ENCODE measurements around the gene YDJC. TPM values are rescaled to one million over a fixed set of nuclear protein-coding genes. Genes with fewer than 3 reads are reported as not detected.
"Not testable (repeated sequence)": the region's sequence is repeated elsewhere in the genome, so short reads cannot be mapped to it uniquely, and the experiment has no call there.

The YDJC gene
- polyA plus RNA-seq, 4 donors: 9.7 to 18.8 (median 12.6) TPM

DNA sequence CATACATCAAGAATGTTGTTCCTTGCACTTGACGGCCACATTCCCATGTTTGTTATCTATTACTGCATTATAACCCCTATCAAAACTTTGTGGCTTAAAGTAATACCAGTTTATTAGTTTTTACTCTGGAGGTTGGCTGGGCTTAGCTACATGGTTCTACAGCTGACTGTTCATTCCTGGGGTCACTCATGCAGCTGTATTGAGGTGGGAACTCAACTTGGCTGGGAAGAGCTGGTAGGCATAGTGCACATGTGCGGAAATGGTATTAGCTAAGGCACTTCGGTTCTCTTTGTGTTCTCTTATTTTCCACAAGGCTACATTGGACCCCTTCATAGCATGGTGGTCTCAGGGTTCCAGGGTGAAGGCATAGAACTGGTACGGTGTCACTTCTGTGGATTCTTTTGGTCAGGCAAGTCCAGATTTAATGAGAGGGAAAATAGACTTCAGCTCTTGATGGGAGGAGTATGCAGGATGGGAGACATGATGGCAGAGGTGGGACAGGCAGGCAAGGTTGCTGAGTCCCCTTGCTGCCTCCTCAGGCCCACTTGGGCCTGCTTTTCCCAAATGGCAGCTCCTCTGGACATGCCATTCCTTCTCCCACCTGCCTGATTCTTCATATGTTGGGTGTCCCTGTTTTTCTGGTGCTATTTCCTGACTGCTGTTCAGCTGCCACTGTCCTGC lies 16.1 kb downstream of the YDJC start:
- no peak for DNase-seq (ENCODE audit: low read depth in 4 of 4, low spot score in 3 of 4)

DNA sequence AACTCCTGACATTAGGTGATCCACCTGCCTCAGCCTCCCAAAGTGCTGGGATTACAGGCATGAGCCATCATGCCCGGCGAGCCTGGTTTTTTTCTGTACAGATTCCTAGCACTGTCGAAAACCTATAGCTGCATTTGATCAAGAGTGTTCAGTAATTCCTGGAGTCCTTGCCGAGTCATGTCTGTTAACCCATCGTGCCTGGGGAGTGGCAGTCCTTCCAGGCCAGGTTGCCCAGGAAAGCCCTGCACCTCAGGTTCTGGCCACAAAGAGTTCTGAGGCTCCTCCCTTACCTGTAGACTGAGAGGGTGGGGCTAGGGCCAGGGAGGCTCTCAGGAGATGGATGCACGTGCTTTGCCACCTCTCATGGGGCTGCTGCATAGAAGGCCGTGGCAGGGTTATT lies 17.0 kb downstream of the YDJC start:
- no peak for DNase-seq (ENCODE audit: low read depth in 4 of 4, low spot score in 3 of 4)

DNA sequence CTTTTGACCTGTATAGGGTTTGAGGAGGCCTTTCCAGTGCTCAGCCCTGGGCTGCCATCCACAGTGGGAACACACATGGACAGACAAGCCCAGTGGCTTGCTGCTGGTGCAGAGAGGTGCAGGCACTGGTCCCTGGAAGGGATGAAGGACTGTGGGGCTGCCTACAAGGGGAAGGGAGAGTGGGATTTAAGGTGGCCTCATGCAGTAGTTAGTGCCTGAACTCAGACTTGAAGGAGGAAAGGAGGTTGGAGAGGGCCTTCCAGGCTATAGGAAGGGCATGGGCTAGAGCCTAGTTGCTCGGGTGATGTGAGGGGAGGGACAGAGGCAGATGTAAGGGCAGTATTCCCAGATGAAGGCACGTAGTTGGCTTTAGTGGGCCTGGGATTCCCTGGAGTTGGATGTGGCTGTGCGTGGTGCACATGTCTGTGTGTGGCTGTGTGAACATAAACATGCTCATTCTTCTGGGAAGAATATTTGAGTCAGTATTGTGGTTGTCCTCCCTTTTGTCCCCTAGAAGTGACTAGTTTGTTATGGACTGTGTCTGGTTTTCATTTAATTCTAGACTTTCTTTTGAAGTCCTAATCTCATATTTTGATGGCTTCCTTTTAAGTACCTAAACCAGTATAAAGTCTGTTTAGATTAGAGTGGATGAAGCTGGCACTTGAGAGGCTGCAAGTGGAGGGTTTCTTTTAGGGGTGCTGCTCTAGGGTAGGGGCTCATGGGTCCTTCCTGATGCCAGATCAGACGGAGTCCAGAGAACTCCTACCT lies 18.4 kb downstream of the YDJC start:
- no peak for DNase-seq (ENCODE audit: low read depth in 4 of 4, low spot score in 3 of 4)

DNA sequence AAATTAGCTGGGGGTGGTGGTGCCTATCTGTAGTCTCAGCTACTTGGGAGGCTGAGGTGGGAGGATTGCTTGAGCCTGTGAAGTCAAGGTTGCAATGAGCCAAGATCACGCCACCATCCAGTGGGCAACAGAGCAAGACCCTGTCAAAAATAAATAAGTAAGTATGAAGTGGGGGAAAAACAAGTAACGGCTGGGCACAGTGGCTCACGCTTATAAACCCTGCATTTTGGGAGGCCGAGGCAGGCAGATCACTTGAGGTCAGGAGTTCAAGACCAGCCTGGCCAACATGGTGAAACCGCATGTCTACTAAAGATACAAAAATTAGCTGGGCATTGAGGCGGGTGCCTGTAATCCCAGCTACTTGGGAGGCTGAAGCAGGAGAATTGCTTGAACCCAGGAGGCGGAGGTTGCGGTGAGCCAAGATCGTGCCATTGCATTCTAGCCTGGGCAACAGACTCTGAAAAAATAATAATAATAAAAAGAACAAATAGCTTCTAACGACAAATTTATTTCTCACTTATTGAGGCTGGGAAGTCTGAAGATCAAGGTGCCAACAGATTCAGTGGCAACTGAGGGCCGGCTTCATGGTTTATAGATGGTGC lies 20.2 kb downstream of the YDJC start:
- not testable (repeated sequence) for DNase-seq (ENCODE audit: low read depth in 4 of 4, low spot score in 3 of 4)

DNA sequence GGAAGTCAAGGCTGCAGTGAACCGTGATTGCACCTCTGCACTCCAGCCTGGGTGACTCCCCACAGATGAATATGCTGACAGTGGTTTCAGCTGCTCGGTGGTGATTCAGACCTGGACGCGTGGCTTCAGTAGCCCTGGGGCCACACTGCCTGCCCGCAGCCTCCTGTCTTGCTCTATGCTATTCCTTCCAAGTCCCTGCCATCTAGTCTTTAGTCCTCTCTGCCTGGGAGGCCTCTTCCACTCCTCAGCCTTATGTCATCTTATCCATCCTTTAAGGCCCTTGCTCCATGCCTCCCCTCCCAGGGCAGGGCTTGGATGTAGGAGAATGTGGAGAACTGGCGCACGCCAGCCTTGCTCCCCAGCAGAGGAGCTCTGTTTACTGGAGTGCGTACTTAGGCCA lies 23.0 kb downstream of the YDJC start:
- no peak for DNase-seq (ENCODE audit: low read depth in 4 of 4, low spot score in 3 of 4)

DNA sequence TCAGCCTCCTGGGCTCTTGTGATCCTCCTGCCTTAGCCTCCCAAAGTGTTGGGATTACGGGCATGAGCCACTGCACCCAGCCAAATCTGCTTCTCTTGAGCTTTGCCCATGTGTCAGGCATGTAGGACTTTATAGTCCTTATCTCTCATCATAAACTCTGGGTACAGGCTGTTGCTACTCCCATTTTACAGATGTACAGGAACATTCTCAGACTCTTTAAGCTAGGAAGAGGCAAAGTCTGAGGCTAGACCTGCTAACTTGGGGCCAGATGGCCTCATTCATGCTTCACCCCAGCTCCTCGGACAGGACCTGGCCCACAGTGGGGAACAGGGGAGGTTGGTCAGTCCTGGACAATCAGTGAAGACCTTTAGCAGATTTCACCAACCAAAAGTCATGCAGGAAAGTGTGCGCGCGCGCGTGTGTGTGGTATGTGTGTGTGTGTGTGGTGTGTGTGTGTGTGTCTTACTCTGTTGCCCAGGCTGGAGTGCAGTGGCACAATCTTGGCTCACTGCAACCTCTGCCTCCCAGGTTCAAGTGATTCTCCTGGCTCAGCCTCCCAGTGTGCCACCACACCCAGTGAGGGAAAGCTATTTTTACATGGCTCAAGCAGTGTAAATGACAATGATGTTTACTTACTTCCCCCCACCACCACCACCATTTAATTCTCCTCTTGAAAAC lies 23.8 kb downstream of the YDJC start:
- DNase-seq (ENCODE audit: low read depth in 4 of 4, low spot score in 3 of 4): no peak

DNA sequence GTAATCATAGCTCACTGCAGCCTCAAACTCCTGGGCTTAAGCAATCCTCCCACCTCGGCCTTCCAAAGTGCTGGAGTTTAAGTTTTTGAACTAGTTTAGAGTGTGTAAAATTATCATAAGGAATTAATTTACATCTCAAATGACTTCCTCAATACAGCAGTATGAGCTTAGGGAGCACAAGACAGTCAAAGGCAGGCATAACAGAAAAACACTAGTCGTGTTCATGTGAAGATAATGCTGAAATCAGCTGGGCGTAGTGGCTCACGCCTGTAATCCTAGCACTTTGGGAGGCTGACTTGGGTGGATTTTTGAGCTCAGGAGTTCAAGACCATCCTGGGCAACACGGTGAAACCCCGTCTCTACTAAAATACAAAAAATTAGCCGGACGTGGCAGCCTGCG lies 25.8 kb downstream of the YDJC start:
- DNase-seq (ENCODE audit: low read depth in 4 of 4, low spot score in 3 of 4): no peak

DNA sequence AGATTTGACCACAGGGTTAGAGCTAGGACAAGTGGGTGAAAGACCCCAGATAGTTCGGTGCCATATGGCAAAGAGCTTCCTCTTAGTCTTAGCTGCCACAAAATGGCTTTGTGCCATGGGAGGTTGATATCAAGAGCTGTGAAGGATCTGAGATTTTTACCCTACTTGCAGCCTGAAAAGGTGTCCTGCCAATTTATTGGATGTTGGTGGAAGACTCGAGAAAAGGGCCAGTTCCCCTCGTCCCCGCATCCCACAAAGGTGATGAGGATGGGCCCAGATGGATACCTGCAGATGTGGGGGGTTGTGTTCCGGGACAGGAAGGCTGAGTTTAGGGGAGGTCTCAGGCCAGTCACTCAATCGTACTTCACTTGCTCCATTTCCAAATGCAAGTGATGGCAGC lies 27.2 kb downstream of the YDJC start:
- DNase-seq (ENCODE audit: low read depth in 4 of 4, low spot score in 3 of 4): no peak

DNA sequence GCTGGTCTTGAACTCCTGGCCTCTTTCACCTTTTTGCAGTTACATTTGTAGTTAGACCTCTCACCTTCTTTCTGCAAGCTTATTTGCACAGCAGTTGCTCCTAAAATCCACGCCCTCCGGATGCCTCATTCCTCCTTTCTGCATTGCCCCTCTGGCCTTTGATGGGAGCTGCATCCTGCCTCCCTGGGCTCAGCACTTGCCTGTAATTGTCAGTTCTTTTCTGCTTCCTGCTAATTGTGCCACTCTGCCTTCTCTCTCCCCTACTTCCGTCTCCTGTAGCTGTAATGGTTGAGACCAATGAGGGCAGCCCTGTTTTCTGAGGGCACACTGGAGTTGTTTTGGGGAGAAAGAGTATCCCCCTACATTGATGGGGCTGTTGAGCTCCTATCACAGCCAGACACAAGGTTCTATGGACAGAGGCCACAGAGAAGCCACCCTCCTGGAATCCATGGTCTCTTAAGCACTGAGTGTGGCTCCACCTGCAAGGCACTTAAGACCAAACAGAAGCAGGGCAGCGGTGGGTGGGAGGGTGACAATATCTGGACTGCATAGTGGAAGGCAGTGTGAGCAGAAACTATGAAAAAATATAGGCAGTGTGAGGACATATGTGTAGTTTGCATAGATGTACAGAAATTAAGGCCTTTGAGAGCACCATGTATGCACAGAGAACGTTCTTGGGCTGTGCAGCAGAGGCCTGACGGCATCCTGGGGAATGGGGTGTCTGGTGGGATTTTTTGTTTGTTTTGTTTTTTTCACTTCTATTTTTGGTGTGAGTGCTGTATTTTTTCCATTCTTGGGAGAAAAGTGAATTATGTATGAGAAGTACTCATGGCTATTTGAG lies 30.5 kb downstream of the YDJC start:
- no peak for DNase-seq (ENCODE audit: low read depth in 4 of 4, low spot score in 3 of 4)

DNA sequence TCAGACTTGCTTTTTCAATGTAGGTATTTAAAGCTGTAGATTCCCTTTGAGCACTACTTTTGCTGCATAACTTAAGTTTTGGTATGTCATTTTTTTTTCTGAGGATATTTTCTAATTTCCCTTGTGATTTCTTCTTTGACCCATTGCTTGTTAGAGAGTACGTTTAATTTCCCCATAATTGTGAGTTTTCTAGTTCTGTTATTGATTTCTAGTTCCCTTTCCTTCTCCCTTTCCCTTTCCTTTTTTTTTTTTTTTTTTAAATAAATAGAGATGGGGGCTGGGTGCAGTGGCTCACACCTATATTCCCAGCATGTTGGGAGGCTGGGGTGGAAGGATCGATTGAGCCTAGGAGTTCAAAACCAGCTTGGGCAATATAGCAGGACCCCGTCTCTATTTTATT lies 31.5 kb downstream of the YDJC start:
- DNase-seq (ENCODE audit: low read depth in 4 of 4, low spot score in 3 of 4): no peak

DNA sequence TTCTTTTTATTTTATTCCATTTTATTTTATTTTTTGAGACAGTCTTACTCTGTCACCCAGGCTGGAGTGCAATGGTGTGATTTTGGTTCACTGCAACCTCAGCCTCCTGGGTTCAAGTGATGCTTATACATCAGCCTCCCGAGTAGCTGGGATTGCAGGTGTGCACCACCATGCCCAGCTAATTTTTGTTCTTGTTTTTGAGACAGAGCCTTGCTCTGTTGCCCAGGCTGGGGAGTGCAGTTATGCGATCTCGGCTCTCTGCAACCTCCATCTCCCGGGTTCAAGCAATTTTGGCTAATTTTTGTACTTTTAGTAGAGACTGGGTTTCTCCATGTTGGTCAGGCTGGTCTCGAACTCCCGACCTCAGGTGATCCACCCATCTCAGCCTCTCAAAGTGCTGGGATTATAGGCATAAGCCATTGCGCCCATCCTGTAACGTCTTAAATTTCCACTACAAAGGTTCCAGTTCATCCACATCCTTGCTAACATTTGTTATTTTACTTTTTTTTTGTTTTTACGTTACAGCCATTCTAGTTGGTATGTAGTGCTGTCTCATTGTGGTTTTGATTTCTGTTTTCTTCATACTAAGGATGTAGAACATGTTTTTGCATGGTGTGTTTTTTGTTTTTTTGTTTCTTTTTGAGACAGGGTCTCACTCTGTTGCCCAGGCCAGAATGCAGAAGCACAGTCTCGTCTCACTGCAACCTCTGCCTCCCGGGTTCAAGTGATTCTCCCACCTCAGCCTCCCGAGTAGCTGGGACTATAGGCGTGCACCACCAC lies 33.3 kb downstream of the YDJC start:
- not testable (repeated sequence) for DNase-seq (ENCODE audit: low read depth in 4 of 4, low spot score in 3 of 4)

DNA sequence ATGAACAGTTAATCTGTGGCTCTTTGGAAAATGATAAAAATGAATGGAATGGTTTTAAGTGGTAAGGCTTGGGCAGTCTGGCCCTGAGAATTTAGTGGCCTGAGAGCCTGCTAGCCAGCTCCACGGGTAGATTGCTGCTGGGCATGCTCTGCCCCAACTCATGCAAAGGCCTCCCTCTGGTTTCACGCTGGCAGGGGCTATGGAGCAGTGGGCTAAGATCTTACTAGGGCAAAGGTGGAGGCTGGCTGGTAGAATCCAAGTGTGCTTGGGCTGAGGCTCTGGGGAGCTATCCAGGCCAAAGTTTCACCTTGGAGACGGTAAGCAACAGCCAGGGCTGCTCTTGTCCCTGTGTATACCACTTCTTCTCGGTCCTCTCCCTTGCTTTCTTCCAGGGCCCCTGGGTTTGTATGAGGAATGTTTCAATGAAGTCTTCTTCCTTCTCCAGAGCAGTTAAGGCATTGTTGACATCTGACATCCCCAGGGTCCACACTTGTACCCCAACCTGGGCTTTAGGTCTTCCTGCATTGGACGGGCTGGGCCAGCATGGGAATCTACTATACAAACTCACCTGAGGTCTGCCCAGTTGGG lies 34.9 kb downstream of the YDJC start:
- DNase-seq (ENCODE audit: low read depth in 4 of 4, low spot score in 3 of 4): no peak

DNA sequence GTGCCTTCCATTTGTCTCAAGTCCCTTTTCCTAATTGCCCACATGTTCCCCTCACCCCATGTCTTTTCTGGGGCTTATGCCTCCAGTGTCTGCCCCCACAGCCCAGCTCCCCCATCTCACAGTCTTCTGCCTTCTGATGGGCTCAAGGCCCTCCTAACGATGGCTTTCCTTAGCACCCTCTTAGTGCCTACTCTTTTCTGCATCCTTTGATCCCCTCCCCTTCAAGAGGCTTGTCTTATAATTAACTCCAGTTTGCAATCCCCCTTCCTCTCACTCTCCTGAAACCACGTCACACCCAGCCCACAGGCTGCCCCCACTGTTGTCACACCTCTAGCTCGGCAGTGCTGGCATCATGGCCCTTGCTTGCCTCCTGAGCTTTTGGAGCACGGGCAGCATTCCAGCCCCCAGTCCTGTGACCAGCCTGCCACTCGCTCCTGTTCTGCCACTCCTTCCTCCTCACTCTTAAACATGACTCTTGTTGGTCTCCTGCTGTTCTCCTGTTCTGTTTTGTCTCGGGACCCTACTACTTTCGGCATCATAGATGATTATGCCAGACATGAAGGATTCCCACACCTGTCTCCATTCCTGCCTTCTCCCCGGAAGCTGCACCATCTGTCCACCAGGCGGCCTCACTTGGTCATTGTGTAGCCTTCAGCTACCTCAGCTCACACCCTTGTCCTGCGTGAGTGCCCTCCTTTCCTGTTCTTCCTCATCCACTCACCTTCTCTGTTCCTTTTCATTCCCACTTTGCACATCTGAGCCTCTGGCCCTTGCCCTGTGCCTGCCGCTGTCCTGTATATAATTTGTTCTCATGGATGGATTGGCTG lies 36.2 kb downstream of the YDJC start:
- DNase-seq (ENCODE audit: low read depth in 4 of 4, low spot score in 3 of 4): no peak

DNA sequence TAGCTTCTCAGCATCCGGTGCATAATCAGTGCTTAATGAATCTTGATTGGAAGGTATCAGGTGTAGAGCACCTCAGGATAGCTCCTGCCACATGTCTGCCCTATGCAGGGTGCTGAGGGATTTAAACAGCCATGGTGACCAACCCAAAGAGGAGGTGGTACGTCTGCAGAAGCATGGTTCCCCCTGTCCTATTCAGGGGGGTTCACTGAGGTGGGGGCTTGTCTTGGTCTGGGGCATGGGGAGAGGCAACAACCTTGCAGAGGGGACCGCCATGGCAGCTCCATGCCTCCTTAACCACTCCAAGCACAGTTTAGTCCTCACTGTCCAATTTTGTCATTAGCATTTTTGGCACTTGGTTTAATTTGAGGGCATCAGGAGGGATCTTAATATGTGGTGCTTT lies 37.4 kb downstream of the YDJC start:
- DNase-seq (ENCODE audit: low read depth in 4 of 4, low spot score in 3 of 4): no peak

DNA sequence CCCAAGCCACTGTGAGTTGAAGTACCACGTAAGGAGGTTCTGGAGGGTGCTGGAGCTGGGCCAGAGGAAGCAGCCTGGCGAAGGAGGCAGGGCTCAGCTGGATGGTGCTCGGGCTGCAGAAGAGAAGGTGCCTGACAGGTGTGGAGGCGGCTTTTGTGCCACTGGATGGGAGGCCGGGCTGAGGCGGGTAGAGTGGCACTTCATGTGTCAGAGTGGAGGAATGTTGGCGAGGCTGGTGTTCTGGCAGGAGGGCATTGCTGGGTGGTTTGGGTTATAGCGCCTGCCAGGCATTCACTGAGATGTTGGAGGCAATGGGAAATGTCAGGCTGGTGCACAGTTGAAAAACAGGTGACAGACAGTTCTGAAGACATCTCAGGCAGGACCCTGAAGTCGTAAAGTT lies 38.1 kb downstream of the YDJC start:
- DNase-seq (ENCODE audit: low read depth in 4 of 4, low spot score in 3 of 4): no peak

DNA sequence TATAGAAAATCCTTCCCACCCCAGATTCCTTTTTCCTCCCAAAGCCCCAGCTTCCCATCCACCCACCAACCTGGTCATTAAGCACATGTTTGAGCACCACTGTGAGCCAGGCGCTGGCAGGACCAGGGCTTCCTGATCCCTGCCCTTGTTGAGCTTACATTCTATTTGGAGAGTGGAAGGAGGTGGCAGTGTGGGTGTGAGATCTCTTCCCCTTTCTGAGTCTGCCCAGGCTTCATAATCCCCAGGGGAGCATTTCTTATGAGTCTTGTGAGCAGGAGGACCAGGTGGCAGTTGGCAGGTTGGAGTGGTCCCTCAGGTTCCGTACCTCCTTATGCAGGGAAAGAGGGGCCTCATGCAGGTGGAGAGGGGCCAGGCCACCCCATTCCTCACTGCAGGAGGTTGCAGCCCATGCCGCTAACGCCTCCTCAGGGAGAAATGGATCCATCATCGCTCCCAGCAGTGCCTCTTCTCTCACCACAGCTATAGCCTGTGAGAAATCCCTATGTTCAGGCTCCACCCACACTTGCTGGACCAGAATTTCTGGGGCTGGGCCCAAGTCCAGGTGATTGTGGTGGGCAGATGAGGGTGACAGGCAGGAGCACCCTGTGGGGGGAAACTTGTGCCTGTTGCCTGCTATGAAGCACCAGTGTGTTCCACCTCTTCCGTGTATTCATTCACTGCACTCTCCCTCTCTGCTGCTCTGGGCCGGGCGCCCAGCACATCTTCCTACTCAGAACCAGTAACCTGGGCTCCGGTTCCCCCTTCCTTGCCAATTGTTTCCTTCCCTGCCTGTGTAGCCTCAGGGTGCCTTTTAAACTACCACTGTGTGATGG lies 38.8 kb downstream of the YDJC start:
- DNase-seq (ENCODE audit: low read depth in 4 of 4, low spot score in 3 of 4): no peak

DNA sequence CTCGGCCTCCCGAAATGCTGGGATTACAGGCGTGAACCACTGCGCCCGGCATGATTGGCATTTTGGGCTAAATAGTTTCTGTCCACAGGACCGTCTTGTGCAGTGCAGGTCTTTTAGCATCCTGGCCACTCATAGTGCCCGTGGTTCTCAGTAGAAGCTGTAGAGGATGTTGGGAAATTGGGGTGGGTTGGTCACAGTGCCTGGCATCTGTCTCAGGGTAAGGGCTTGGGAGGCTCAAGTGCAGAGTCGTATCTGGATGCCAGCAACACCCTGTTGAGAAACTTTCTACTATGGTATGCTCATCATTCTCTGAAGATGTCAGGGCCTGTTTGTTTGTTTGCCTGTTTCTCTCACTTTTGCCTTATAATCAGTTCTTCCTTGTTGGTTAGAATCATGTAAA lies 40.4 kb downstream of the YDJC start:
- no peak for DNase-seq (ENCODE audit: low read depth in 4 of 4, low spot score in 3 of 4)
